ENCODE measurements around the gene BHLHE23.

Gene BHLHE23

DNA sequence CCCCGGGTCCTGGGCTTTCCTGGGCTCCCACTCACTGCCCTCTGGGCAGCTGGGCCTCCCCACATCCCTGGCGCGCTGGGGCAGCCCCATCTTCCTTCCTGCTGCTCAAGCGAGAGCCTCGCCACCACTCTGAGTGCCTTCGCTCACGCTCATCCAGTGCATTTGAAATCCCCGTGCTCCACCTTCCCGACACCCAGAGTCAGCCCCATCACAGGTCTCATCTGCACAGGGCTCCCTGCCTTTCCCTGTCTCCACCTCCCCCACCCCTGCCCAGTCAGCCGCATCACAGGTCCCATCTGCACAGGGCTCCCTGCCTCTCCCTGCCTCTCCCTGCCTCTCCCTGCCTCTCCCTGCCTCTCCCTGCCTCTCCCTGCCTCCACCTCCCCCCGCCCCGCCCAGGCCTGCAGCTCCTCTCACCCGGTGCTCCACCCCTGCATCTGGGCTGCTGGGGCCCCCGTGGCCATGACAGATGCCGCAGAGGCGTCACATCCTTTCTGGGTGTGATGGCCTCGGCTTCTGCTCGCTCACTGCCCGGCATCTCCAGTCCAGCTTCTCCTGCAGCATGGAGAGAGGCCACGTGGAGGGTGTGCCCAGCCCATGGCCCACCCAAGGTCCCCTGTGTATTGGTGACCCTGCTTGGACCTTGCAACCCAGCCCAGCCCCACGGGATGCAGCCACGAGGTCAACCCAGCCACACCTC lies 9.0 kb upstream of the BHLHE23 start:
- no peak for DNase-seq
- TF ChIP-seq, protein P1, sequence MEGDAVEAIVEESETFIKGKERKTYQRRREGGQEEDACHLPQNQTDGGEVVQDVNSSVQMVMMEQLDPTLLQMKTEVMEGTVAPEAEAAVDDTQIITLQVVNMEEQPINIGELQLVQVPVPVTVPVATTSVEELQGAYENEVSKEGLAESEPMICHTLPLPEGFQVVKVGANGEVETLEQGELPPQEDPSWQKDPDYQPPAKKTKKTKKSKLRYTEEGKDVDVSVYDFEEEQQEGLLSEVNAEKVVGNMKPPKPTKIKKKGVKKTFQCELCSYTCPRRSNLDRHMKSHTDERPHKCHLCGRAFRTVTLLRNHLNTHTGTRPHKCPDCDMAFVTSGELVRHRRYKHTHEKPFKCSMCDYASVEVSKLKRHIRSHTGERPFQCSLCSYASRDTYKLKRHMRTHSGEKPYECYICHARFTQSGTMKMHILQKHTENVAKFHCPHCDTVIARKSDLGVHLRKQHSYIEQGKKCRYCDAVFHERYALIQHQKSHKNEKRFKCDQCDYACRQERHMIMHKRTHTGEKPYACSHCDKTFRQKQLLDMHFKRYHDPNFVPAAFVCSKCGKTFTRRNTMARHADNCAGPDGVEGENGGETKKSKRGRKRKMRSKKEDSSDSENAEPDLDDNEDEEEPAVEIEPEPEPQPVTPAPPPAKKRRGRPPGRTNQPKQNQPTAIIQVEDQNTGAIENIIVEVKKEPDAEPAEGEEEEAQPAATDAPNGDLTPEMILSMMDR (IDR thresholded peaks at IDR 0.05; ENCODE audit: low read depth, low read length) = no peak
- Histone ChIP-seq H3K9me3 (ENCODE audit: severe bottlenecking) (peaks cover 18% of the 10 kb centered on the region), H3K27ac (no peak overlapping the region; the same call in 1 of the 2 replicates), H3K27me3 (ENCODE audit: insufficient read depth, low read depth, severe bottlenecking) (no peaks in the 10 kb centered on the region), H3K4me3 (ENCODE audit: low read depth, low read length) (no peak overlapping the region), H3K36me3 (no peaks in the 10 kb centered on the region)

DNA sequence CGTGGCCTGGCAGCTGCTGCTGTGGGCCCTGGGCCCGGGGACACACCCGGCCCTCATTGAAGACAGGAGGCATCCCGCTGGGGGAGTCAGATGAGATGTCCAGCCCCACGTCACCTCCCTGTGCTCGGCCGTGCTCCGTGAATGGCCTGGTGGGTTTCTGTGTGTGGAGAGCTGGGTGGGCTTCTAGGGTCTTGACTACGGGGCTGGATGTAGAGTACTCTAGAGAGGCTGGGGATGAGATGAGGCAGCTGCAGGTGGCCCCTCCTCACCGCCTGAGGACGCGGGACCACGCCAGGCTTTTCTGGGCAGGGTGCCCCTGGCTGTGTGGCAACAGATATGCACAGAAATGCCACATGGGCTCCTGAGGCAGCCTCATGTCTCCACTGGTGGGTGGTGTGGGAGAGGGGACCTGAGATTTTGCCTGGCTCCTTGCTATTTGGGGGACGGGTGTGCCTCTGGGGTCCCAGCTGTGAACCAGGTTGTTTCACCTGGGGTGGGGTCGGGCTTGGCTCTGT lies 8.4 kb upstream of the BHLHE23 start:
- Histone ChIP-seq H3K4me3 (ENCODE audit: low read depth, low read length) (peak overlapping the region; percentile 1), H3K27me3 (ENCODE audit: insufficient read depth, low read depth, severe bottlenecking) (no peaks in the 10 kb centered on the region), H3K27ac (peak overlapping the region; percentile 71), H3K9me3 (ENCODE audit: severe bottlenecking) (peaks cover 12% of the 10 kb centered on the region), H3K36me3 (no peaks in the 10 kb centered on the region)
- TF ChIP-seq, protein P1 (IDR thresholded peaks at IDR 0.05; ENCODE audit: low read depth, low read length) = no peak
- DNase-seq = no peak

DNA sequence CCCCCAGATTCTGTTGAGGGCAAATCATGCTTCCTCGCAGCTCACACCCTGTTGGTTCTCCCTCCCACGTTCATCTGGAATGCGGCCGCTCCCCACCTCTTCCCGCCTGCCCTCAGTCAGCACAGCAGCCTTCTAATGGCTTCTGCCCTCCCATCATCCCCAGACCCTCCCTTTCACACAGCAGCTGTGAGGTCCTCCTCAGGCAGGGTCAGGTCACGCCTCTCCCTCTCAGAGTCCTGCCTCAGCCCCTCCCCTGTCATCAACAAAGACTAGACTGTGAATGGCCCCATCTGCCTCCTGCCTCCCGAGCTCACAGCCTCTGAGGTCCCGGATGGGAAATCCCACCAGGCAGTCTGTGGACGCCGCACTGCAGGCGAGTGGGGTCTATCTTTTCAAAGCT lies 7.9 kb upstream of the BHLHE23 start:
- H3K27me3 ChIP-seq (ENCODE audit: insufficient read depth, low read depth, severe bottlenecking) = no peaks in the 10 kb centered on the region
- peak overlapping the region; percentile 1 for H3K4me3 ChIP-seq (ENCODE audit: low read depth, low read length)
- peak; percentile 90 for DNase-seq

DNA sequence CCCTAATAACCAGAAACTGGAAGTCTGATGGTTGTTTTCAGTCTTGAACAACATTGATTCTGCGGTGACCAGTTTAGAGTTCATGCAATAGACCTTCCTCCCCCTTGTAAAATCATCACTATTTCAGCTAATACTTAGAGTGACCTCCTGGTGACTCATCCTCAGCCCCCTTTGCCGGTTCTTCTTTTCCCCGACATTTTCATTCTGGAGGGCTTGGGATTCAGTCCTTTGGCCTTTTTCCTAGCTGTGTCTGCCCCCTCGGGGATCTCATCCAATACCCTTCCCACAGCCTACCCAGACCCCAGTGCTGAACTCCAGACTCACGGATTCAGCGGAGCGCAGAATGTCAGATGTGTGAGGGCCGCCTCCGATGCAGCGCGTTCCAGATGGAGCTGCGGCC lies 7.5 kb upstream of the BHLHE23 start:
- Histone ChIP-seq H3K36me3 (no peaks in the 10 kb centered on the region), H3K27me3 (ENCODE audit: insufficient read depth, low read depth, severe bottlenecking) (no peaks in the 10 kb centered on the region), H3K9me3 (ENCODE audit: severe bottlenecking) (peaks cover 11% of the 10 kb centered on the region), H3K4me3 (ENCODE audit: low read depth, low read length) (no peak overlapping the region), H3K27ac (peak overlapping the region; percentile 49; the same call in 1 of the 2 replicates)
- TF ChIP-seq, protein P1 (IDR thresholded peaks at IDR 0.05; ENCODE audit: low read depth, low read length) = no peak
- no peak for DNase-seq

More for the DNA sequence above, 7.9 kb upstream of the BHLHE23 start:
- Histone ChIP-seq H3K9me3 (ENCODE audit: severe bottlenecking) (peaks cover 11% of the 10 kb centered on the region), H3K36me3 (no peaks in the 10 kb centered on the region), H3K27ac (peak overlapping the region; percentile 71)
- TF ChIP-seq, protein P1 (IDR thresholded peaks at IDR 0.05; ENCODE audit: low read depth, low read length) = no peak

DNA sequence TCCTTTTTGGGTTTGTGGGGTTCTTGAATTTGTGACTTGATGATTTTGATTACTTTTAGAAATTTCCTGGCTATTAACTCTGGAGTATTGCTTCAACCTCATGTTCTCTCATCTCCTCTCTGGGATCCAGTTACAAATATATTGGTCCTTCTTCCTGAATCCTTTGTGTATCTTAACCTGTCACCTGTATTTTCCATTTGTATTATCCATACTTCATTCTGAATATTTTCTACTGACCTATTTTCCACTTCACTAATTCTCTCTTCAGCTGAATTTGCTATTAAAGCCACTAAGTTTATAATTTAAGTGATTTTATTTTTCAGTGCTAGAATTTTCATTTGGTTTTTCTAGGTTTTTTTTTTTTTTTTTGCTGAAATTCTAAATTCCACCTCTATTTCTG lies 6.4 kb upstream of the BHLHE23 start:
- H3K9me3 ChIP-seq (ENCODE audit: severe bottlenecking) = peaks cover 11% of the 10 kb centered on the region
- DNase-seq = no peak
- no peaks in the 10 kb centered on the region for H3K27me3 ChIP-seq (ENCODE audit: insufficient read depth, low read depth, severe bottlenecking)
- H3K27ac ChIP-seq = no peak overlapping the region
- no peaks in the 10 kb centered on the region for H3K36me3 ChIP-seq
- TF ChIP-seq, protein P1 (IDR thresholded peaks at IDR 0.05; ENCODE audit: low read depth, low read length) = no peak
- no peak overlapping the region for H3K4me3 ChIP-seq (ENCODE audit: low read depth, low read length)
